Endothelial cell (in vitro differentiated cells): ENCODE measurements around the gene CCNE1. TPM values are rescaled to one million over a fixed set of nuclear protein-coding genes. Genes with fewer than 3 reads are reported as not detected.

Experiments used
- total RNA-seq: library from RNA; stranded (reverse); fragmentation: NEBNext Ultra II Directional; extraction: Animal tissue kit (Norgen Biotek cat#: 25700); gene quantifications from one replicate; pipeline ENCODE4 v1.2.1, GENCODE V29; 2021; ENCODE audit not compliant: unreplicated experiment

The CCNE1 gene
- total RNA-seq, 1 donor from 2014 or later, result 2.3 TPM

Other genes with a start within 250 kb of the CCNE1 start
- gene POP4, start 205.7 kb upstream of the CCNE1 start, total RNA-seq, result 48.8 TPM
- 0.77 TPM for gene PLEKHF1, start 146.5 kb upstream of the CCNE1 start, total RNA-seq
- 6.1 TPM for gene C19orf12, start 96.7 kb upstream of the CCNE1 start, total RNA-seq
- 38.2 TPM for gene URI1, start 130.2 kb downstream of the CCNE1 start, total RNA-seq